GM18520 (cell line): ENCODE measurements around the gene CUX1.
"Not testable (repeated sequence)": the region's sequence is repeated elsewhere in the genome, so short reads cannot be mapped to it uniquely, and the experiment has no call there.

Experiments used
- ATAC-seq: cut with Tn5 transposase; IDR thresholded peaks from one replicate; pipeline ENCODE4 v1.9.1; 2021; ENCODE audit not compliant: unreplicated experiment

The CUX1 gene

GRCh38 chr7:101868191-101868950 is 50.9 kb downstream of the CUX1 start:
- no peak for ATAC-seq

- ATAC-seq = no peak
Observed at GRCh38 chr7:101869026-101869900, 51.8 kb downstream of the CUX1 start.

- ATAC-seq = no peak
Observed at GRCh38 chr7:101869901-101870290, 52.5 kb downstream of the CUX1 start.

GRCh38 chr7:101870361-101871062 is 53.1 kb downstream of the CUX1 start:
- no peak for ATAC-seq

GRCh38 chr7:101871351-101871750 is 53.9 kb downstream of the CUX1 start:
- no peak for ATAC-seq

- ATAC-seq = no peak
Observed at GRCh38 chr7:101874028-101874427, 56.6 kb downstream of the CUX1 start.

- no peak for ATAC-seq
Observed at GRCh38 chr7:101875283-101875846, 57.9 kb downstream of the CUX1 start.

- ATAC-seq = no peak
Observed at GRCh38 chr7:101877882-101878591, 60.6 kb downstream of the CUX1 start.

GRCh38 chr7:101878938-101879337 is 61.5 kb downstream of the CUX1 start:
- no peak for ATAC-seq

- ATAC-seq = no peak
Observed at GRCh38 chr7:101879565-101879964, 62.1 kb downstream of the CUX1 start.

GRCh38 chr7:101880282-101881054 is 63.0 kb downstream of the CUX1 start:
- ATAC-seq = no peak

GRCh38 chr7:101882005-101882421 is 64.6 kb downstream of the CUX1 start:
- no peak for ATAC-seq

GRCh38 chr7:101882595-101883564 is 65.5 kb downstream of the CUX1 start:
- ATAC-seq = no peak

- no peak for ATAC-seq
Observed at GRCh38 chr7:101884671-101885596, 67.5 kb downstream of the CUX1 start.

- ATAC-seq = no peak
Observed at GRCh38 chr7:101885597-101885955, 68.2 kb downstream of the CUX1 start.

GRCh38 chr7:101887352-101887751 is 69.9 kb downstream of the CUX1 start:
- ATAC-seq = not testable (repeated sequence)

GRCh38 chr7:101888564-101888963 is 71.1 kb downstream of the CUX1 start:
- not testable (repeated sequence) for ATAC-seq
